ENCODE data around the gene SLC22A12.
A peak's percentile ranks its signal among the peaks of the same experiment; 100 is the strongest.
"Not testable (repeated sequence)": the region's sequence is repeated elsewhere in the genome, so short reads cannot be mapped to it uniquely, and the experiment has no call there.

SLC22A12 gene

DNA sequence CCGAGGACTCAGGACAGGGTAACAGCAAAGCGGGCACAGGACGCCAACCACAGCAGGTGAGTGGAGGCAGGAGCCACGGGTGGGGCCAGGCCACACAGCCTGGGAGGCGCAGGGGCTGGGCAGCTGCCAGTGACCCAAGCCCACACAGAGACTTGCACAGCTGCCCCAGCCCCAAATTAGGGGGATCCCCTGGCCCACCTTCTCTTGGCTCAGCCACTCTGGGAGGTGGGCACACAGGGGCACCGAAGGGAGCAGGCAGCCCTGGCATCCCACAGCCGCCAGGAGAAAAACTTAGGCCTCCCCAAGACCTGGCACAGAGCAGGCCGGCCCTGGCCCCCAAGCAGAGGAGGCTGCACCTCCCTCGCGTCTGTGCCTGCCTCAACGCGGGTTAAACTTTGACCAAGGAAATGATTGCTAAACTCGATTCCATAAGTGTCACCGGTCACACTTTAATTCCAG, at the start of gene SLC22A12:
SLC22A12 (plus strand) TSS at position 458 of the 459 bp plus-strand sequence. CDS start 337 bp downstream, outside the sequence.
- intact Hi-C loops (cut with DNase I): no loop called here
- DNase-seq: no peak

GRCh38 chr11:64542172-64543125, 48.6 kb upstream of the SLC22A12 start:
- intact Hi-C loops (cut with DNase I): no loop called here
- DNase-seq: no peak

DNA sequence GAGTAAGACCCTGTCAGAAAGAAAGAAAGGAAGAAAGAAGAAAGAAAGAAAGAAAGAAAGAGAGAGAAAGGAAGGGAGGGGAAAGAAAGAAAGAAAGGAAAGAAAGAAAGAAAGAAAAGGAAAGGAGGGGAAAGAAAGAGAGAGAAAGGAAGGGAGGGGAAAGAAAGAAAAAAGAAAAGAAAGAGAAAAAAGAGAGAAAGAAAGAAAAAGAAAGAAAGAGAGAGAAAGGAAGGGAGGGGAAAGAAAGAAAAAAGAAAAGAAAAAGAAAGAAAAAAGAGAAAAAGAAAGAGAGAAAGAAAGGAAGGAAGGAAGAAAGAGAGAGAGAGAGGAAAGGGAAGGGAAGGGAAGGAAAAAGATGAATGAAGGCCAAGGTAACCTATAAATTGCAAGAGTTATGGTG, 47.2 kb upstream of the SLC22A12 start:
- no peak for DNase-seq
- intact Hi-C loops (cut with DNase I): no loop called here

- intact Hi-C loops (cut with DNase I): no loop called here
- no peak for DNase-seq
Observed at GRCh38 chr11:64544616-64545296, 46.3 kb upstream of the SLC22A12 start.

GRCh38 chr11:64545619-64546018, 45.4 kb upstream of the SLC22A12 start:
- no peak for DNase-seq

DNA sequence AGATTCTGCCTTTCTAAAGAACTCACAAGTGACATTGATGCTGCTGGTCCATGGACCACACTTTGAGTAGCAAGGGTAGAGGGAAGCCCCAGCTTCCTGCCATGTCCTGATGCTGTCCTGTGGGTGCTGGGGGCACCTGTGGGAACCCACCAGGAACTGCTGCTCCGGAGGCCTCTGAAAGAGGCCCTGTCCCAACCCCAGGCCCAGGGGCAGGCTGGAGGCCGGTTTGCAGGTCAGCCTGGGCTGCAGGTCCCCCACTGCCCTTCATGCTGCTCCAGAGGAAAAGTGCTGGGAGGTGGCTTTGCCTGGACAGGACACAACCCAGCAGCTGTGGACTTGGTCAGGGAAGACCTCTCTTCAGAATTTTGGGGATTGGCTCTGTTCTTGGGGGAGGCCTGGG, 44.8 kb upstream of the SLC22A12 start:
- intact Hi-C loops (cut with DNase I): no loop called here
- no peak for DNase-seq

More at GRCh38 chr11:64545619-64546018, 45.4 kb upstream of the SLC22A12 start:
- intact Hi-C loops (cut with DNase I): no loop called here

- no peak for DNase-seq
- intact Hi-C loops (cut with DNase I): no loop called here
Observed at GRCh38 chr11:64546600-64546999, 44.4 kb upstream of the SLC22A12 start.

DNA sequence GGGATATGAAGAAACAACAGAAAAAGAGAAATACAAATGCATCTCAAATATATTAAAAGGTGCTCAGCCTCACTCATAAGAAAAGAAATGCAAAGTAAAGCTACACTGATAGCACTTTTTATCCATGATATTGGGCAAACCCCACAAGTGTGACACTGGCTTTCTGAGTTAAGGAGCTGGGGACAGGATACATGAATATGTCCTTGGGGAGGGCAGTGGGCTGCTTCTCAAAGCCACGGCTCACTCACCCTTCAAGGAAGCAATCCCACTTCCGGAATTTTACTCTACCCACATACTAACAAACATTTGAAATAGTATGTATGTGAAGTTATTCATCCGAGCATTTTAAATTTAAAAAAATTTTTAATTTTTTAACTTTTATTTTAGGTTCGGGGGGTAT, 41.1 kb upstream of the SLC22A12 start:
- intact Hi-C loops (cut with DNase I): no loop called here
- no peak for DNase-seq

- intact Hi-C loops (cut with DNase I): no loop called here
- peak in 41 of 42 donors; percentile 54 to 93 (median 79) for DNase-seq
Observed at GRCh38 chr11:64553554-64554201, 37.3 kb upstream of the SLC22A12 start.

DNA sequence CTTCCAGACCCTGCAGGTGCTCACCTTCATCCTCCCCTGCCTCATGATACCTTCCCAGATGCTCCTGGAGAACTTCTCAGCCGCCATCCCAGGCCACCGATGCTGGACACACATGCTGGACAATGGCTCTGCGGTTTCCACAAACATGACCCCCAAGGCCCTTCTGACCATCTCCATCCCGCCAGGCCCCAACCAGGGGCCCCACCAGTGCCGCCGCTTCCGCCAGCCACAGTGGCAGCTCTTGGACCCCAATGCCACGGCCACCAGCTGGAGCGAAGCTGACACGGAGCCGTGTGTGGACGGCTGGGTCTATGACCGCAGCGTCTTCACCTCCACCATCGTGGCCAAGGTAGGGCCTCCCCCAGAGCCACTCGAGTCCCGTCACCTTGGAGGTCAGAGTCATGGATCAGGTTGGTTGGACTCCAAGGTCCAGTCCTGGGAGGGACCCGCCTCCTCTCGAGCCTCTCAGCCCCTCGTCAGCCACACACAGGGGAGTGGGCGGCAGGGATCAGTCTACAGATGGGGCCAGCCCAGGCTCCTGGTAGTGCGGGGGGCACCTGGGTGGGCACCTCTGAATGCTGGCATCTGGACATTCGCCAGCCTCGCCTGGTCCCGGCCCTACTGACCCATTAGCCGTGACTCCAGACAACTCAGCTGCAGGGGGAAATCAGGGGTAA, 34.8 kb upstream of the SLC22A12 start:
- no peak for DNase-seq
- intact Hi-C loops (cut with DNase I): no loop called here

GRCh38 chr11:64556721-64557250, 34.2 kb upstream of the SLC22A12 start:
- no peak for DNase-seq
- intact Hi-C loops (cut with DNase I): no loop called here

DNA sequence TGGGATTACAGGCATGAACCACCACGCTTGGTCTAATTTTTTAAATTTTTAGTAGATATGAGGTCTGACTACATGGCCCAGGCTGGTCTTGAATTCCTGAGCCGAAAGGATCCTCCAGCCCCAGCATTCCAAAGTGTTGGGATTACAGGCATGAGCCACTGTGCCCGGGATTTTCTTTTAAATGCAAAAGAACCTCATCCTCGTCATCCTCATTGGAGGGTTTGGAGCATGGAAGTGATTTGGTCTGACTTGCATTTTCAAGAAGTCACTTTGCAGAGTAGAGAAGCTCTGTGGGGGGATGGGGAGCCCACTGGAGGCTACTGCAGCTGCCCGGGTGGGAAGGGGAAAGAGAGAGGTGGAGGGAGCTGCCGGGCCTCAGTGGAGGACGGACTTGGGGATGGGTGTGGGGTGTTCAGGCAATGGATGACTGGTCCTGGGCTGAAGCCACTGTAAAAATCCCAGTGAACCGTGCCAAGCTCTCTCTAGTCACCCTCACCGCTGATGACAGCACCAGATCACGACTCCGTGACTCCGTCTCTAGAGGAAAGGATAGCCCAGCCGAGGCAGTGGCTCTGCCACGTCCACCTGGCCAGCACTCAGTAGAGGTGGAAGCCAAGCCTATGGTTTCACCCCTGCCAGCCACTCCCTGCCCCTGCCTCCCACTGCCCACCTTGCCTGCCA, 32.8 kb upstream of the SLC22A12 start:
- no peak for DNase-seq
- intact Hi-C loops (cut with DNase I): no loop called here

GRCh38 chr11:64558869-64559268, 32.2 kb upstream of the SLC22A12 start:
- intact Hi-C loops (cut with DNase I): no loop called here
- DNase-seq: no peak

DNA sequence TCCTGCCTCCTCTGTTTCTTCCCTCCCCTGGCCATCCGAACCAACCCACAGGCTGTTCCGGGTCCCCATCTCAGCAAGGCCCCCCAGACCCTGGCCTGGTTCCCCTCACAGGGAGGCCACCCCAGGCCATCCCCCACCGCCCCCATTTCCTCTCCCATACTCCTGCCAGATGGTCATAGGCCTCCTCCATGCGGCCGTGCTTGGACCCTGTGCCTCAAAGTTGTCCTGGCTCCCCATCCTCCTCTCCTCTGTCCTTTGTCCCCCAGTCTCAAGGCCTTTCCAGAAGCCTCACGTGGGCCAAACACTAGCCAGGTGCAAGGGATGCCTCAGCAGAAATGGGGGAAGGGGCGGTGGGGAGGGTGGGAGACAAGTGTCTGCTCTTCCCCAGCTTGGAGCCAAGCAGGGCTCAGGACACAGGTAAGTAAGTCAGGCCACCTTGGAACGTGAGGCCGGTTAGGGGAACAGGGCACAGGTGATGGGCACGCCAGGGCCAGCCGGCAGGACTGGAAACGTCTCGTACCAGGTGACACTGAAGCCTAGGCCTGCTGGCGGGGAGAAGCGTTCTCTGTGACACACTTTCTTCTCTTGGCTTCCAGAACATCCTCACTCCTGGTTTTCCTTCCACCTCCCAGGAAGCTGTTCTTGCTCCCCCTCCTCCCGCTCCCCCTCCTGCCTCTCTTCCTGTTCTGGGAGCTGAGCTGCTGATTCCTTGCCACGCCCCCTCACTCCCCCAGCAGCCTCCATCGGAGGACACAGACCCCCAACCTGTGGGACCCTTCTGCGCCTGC, 31.5 kb upstream of the SLC22A12 start:
- DNase-seq: peak in 5 of 42 donors; percentile 16 to 41 (median 25)
- intact Hi-C loops (cut with DNase I): no loop called here

DNA sequence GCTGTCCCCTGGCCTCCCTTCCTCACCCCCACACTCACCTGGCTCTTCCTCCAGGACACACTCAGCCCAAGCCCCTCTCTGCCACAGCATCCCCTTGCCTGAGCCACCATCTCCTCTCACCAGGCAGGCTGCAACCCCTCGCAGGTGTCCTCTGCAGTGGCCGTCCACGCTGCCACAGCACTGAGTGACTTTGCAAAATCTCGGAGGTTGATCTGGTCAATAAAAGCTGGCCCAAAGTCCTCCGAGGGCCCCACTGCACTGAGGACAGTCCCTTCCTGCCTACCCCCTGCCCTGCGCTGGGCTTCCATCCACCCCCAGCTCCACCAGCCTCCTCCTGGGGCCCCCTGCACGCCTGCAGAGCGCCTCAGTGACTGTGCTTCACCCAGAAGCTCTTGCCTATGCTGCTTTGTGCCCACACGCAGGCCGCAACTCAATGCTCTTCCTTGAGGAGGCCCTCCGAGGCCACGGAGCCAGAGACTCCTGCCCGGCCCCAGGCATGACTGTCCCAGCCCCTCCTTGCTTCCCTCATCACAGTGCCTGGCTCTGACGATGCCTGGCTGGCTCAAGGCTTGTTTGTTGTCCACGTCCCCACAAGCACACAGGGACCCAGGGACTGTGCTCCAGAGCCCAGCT, 30.8 kb upstream of the SLC22A12 start:
- DNase-seq: no peak
- intact Hi-C loops (cut with DNase I): no loop called here

GRCh38 chr11:64560941-64561340, 30.1 kb upstream of the SLC22A12 start:
- no peak for DNase-seq
- intact Hi-C loops (cut with DNase I): no loop called here

- intact Hi-C loops (cut with DNase I); DNase-seq: not testable (repeated sequence)
Observed at GRCh38 chr11:64561429-64561828, 29.6 kb upstream of the SLC22A12 start.
